Measurements from ENCODE around the gene IGSF9B. TPM values are rescaled to one million over a fixed set of nuclear protein-coding genes. Genes with fewer than 3 reads are reported as not detected.

IGSF9B gene
- total and polyA plus RNA-seq, 2 of the 13 experiments (the other 11 are each of a cell fraction or from before 2014, with no cell fraction given), result not detected

DNA sequence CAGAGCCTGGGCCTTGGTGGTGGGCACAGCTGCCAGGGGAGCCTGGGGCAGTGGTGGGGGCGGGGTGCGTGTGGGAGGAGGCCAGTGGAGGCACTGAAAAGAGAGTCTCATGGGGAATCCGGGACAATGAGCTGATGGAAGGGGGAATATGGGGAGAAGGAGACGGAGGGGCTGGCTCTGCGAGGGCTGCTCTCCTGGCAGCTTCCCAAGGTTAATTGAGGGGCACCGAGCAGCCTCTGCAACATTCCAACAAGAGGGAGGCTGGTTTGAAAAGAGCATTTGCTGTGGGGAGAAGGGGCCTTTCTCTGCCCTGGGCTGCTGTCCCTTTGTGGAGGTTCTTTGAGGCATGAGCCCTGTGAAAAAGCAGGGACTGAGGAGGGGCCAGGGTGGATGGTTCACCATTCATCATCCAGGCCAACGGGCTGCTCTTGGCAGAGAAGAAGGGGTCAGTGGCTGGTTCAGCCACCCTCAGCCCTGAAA is 9.4 kb upstream of the IGSF9B start (continued):
- TF ChIP-seq CENPT (CRISPR knock-in tag; IDR thresholded peaks at IDR 0.05; ENCODE audit: low read depth) (no peak), BRCA1 (CRISPR knock-in tag; IDR thresholded peaks at IDR 0.05) (no peak), KAT8 (CRISPR knock-in tag; IDR thresholded peaks at IDR 0.05) (no peak), NCOR1 (IDR thresholded peaks at IDR 0.05; ENCODE audit: borderline replicate concordance, low read length) (no peak)
- TF ChIP-seq, protein P1, sequence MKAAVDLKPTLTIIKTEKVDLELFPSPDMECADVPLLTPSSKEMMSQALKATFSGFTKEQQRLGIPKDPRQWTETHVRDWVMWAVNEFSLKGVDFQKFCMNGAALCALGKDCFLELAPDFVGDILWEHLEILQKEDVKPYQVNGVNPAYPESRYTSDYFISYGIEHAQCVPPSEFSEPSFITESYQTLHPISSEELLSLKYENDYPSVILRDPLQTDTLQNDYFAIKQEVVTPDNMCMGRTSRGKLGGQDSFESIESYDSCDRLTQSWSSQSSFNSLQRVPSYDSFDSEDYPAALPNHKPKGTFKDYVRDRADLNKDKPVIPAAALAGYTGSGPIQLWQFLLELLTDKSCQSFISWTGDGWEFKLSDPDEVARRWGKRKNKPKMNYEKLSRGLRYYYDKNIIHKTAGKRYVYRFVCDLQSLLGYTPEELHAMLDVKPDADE (CRISPR knock-in tag; IDR thresholded peaks at IDR 0.05), result no peak

DNA sequence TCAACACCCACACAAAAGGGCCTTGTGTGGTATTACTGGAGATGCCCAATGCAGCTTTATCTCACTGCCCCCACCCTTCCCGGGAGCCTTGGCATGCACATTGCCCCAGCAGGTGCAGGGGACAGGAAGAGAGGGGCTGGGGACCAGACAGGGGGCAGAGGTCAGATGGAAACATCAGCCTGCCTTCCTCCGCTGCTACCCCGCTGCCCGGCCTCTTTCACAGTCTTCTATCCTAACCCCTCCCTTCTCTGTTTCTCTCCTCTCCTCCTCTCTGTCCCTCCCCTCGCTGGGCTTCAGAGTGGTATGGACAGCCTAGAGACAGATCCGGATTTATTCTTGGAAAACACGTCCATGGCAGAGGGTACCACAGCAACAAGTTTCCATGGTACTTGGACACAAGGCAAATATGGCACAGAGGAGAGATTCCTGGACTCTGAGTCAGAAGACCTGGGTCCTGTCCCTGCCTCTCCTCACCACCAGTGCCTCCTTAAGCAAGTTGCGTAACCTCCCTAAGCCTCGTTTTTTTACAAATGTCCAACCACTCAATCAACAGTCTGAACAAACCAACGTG is 8.3 kb upstream of the IGSF9B start:
- no peaks in the 10 kb centered on the region for H3K4me1 ChIP-seq (ENCODE audit: insufficient read depth, low read length)
- H3K27ac ChIP-seq (ENCODE audit: extremely low read length, insufficient read depth, low read length), result no peak overlapping the region
- WGBS (ENCODE audit: low lambda C conversion rate), result 6% methylated on average over 10 of the region's 10 CpGs
- no peak overlapping the region for H3K4me2 ChIP-seq (ENCODE audit: low read depth, low read length)
- ATAC-seq (no peak), FAIRE-seq (no peak), DNase-seq (ENCODE audit: low spot score) (no peak)
- intact Hi-C loops (cut with micrococcal nuclease; ENCODE audit: unreplicated experiment) (no loop called here), in situ Hi-C loops (cut with HindIII; ENCODE audit: extremely low pct_ligation_motif_present, low pct_unique_long_range_greater_than_20kb) (no loop called here)
- POLR2A ChIA-PET, result no interaction called here
- H3K9ac ChIP-seq (ENCODE audit: insufficient read depth, low read depth, low read length), result no peak overlapping the region
- H4K20me1 ChIP-seq (ENCODE audit: insufficient read depth, low read length), result no peaks in the 10 kb centered on the region
- no peaks in the 10 kb centered on the region for H3K79me2 ChIP-seq (ENCODE audit: insufficient read depth, low read length)
- CTCF ChIA-PET (ENCODE audit: low intra/inter-chr PET ratio, low total read pairs), result no interaction called here
- H3K9me3 ChIP-seq (ENCODE audit: low read length), result no peaks in the 10 kb centered on the region
- peaks cover 4 to 29% of the 10 kb centered on the region in 2 experiments; a peak in 2 of 5 replicates for H3K27me3 ChIP-seq (ENCODE audit: control insufficient read depth in 1 of 2, insufficient read depth in 2 of 2, low read length in 2 of 2)
- no peaks in the 10 kb centered on the region for H3K36me3 ChIP-seq (replicated peaks in 1 of 2; ENCODE audit: control insufficient read depth in 1 of 2, insufficient read depth in 2 of 2, low read length in 2 of 2)
- TF ChIP-seq ZNF547 (CRISPR knock-in tag; IDR thresholded peaks at IDR 0.05) (no peak), CEBPB (IDR thresholded peaks at IDR 0.05; ENCODE audit: borderline replicate concordance, low read depth, low read length) (peak; percentile 60; the same call in 1 of the 2 replicates)
- H3K4me3 ChIP-seq (replicated peaks in 1 of 3; ENCODE audit: insufficient read depth in 1 of 3, low read depth in 2 of 3, low read length in 3 of 3), result no peak overlapping the region
- H2AFZ ChIP-seq (ENCODE audit: low read length), result no peak overlapping the region
- BruUV-seq (replicated peaks), result no TSS peak
